Heart left ventricle (tissue), 16 donors: Measurements from ENCODE around the gene EHD1. TPM values are rescaled to one million over a fixed set of nuclear protein-coding genes. Genes with fewer than 3 reads are reported as not detected.

Experiments
- ATAC-seq, 4 donors: fragments of 200-7000 bp; cut with Tn5 transposase; one replicate each; pipeline ENCODE4 v1.9.1; 2020 to 2022; ENCODE audit warnings: moderate library complexity in 4 of 4, mild to moderate bottlenecking in 3 of 4, moderate number of reproducible peaks in 1 of 4
- DNase-seq, 5 donors: peaks; one replicate each; pipeline ENCODE4 v3.0.0-alpha.2; 2020
- H3K27ac ChIP-seq, 12 donors: fragments of 200-600 bp; sonication (generic) in 4 of 12; one replicate each; pipeline versions ENCODE4 v1.5.0 to v1.8.0; 2016 to 2022; ENCODE audit warnings: mild to moderate bottlenecking in 2 of 12
- H3K27me3 ChIP-seq, 9 donors: fragments of 200-600 bp; sonication (generic) in 2 of 9; one replicate each; pipeline versions ENCODE4 v1.5.1 to v1.8.0; 2016 to 2022; ENCODE audit warnings: mild to moderate bottlenecking in 3 of 9
- H3K36me3 ChIP-seq, 9 donors: fragments of 200-600 bp; sonication (generic) in 2 of 9; one replicate each; pipeline versions ENCODE4 v1.5.0 to v1.8.0; 2018 to 2022; ENCODE audit warnings: mild to moderate bottlenecking in 2 of 9
- H3K4me1 ChIP-seq, 12 donors: fragments of 200-600 bp; sonication (generic) in 4 of 12; one replicate each; pipeline versions ENCODE4 v1.5.0 to v1.8.0; 2016 to 2022; ENCODE audit warnings: mild to moderate bottlenecking in 3 of 12
- H3K4me3 ChIP-seq, 12 donors: fragments of 200-600 bp; sonication (generic) in 4 of 12; one replicate each; pipeline versions ENCODE4 v1.5.0 to v1.8.0; 2017 to 2022; ENCODE audit warnings: mild to moderate bottlenecking in 9 of 12, moderate library complexity in 4 of 12
- H3K9me3 ChIP-seq, 12 donors: fragments of 200-600 bp; sonication (generic) in 4 of 12; one replicate each; pipeline versions ENCODE4 v1.5.0 to v1.8.0; 2016 to 2022; ENCODE audit warnings: mild to moderate bottlenecking in 1 of 12
- CTCF ChIP-seq, 12 donors: fragments of 200-600 bp; sonication (generic) in 4 of 12; IDR thresholded peaks; one replicate each; pipeline versions ENCODE4 v1.5.0 to v1.8.0; 2018 to 2022; ENCODE audit warnings: antibody characterized with exemption in 12 of 12, mild to moderate bottlenecking in 5 of 12
- POLR2A ChIP-seq, 2 donors: fragments of 450-650 bp; IDR thresholded peaks; one replicate each; pipeline ENCODE4 v1.6.1; 2017; ENCODE audit warnings: antibody characterized with exemption in 2 of 2, mild to moderate bottlenecking in 2 of 2, moderate library complexity in 2 of 2
- WGBS, 4 donors: extraction: QIAGEN DNeasy Blood & Tissue Kit in 2 of 4; methylation state at CpG; one replicate each; pipeline versions ENCODE4 v1.1.5 to v1.1.7; 2013 to 2018; 5-methylcytosine and 5-hydroxymethylcytosine counted together
- intact Hi-C, 10 donors: fragments of 100-400 bp; cut with DNase I; formaldehyde crosslinking; loops; one replicate each; pipeline versions ENCODE4 v1.11.1 to v1.14.2; 2022
- polyA plus RNA-seq, 2 donors: library from polyadenylated mRNA; stranded (reverse); fragments of 200-250 nt; gene quantifications; one replicate each; pipeline ENCODE4 v1.2.3, GENCODE V29; 2013
- total RNA-seq, 9 donors: library from RNA; depleted of rRNA in 2 of 9; stranded (reverse); fragments of >200 nt in 2 of 9; fragmentation: NEBNext Ultra II Directional in 3 of 9; extraction: Animal tissue kit (Norgen Biotek cat#: 25700) in 3 of 9; gene quantifications; one replicate each; pipeline versions ENCODE4 v1.1.0 to v1.2.4, GENCODE V29; 2016 to 2023
- donor health status: ischemic (EF 13 %, LVEDD 7.1; RV severe dilation, severe dysfunction).
- donor health status: healthy with polysubstance abuse.
- donor health status: DM: no; HTN: yes; CAD: no.
- donor health status: DM: no; HTN: no; CAD: no.
- donor health status: ischemic (EF 25% LVEDD 6.9; RV normal size, moderate dysfunction).
- donor health status: ischemic (EF 25% LVEDD 5.7; RV mildly dilated, moderate dysfunction).
- donor health status: healthy.
- donor health status: DM: yes; HTN: yes; CAD: no.
- donor health status: ischemic (EF 35%, LVEDD 5.7; RV mildly dilated, moderate dysfunction).
- donor health status: nonischemic (EF 11% LVEDD 7.7; RV severe dilation, severe dysfunction).
- donor health status: DM: yes; HTN: yes; CAD: no.
- donor health status: PGD.
- donor health status: ischemic (EF 29% LVEDD 5.4; RV normal size, mild dysfunction).
- donor health status: nonischemic (EF 23%, LVEDD 6.1; RV moderate dilation, normal function).

The EHD1 gene
- total and polyA plus RNA-seq, 11 donors, result 27.9 to 102 (median 58.0) TPM

DNA sequence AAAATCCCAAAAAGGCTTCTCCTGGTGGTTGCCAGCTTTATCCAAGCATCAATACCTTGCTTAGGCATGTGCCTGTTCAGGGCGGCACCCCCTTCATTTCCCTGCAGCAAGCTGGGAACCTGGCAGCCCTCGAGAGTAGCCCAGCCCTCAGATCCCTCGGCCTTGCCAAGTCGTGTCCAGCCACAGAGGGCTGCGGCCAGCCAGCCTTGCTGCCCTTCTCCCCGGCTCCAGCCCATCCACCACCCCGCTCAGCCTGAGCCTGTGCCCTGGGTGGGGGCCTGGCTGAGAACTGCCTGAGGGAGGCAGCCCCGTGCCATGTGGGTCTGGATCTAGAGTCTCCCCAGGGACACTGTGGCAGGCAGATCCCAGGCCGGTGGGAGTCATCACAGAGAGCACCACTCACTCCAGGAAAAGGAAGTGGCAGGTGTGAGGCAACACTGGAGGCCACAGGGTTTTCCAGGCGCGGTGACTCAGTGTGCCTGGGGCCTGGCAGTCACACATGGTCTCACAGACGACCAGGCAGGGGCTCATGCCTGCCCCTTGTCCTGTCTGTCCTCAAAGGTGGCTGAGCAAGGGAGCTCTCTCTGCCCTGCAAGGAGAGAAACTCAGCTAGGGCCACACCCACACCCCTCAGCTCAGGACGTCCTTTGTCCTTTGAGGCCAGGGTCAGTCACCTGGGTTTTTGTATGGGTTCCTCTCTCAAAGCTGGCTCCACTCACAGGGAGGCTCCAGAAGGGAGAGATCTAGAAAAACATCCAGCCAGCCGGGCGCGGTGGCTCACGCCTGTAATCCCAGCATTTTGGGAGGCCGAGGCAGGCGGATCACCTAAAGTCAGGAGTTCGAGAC lies 21.8 kb downstream of the EHD1 start:
- peak overlapping the region; percentile 13 to 93 (median 88) for H3K27ac ChIP-seq
- peaks cover 41 to 100% (median 85%) of the 10 kb centered on the region in 12 donors for H3K4me1 ChIP-seq
- intact Hi-C loops, result loop anchor here in 1 of 10 donors (10.0 kb wide), 1 partner anchor 258 kb away; the partner anchor contains the start of genes TM7SF2 and ZNHIT2
- peak in 1 of 5 donors; percentile 86 for DNase-seq
- peak; percentile 8 to 33 (median 21) for ATAC-seq
- no peaks in the 10 kb centered on the region for H3K27me3 ChIP-seq
- peaks cover 0 to 74% (median 42%) of the 10 kb centered on the region in 9 donors for H3K36me3 ChIP-seq
- 49 to 72% (median 62%) methylated on average over 18 to 20 of the region's 20 CpGs for WGBS, 4 donors
- H3K4me3 ChIP-seq, result no peak overlapping the region
- TF ChIP-seq CTCF (IDR thresholded peaks at IDR 0.05) (no peak), POLR2A (IDR thresholded peaks at IDR 0.05) (no peak)
- no peaks in the 10 kb centered on the region for H3K9me3 ChIP-seq

GRCh38 chr11:64855596-64856304 lies 22.7 kb downstream of the EHD1 start:
- no peaks in the 10 kb centered on the region for H3K27me3 ChIP-seq
- no peaks in the 10 kb centered on the region for H3K9me3 ChIP-seq
- peak overlapping the region in 7 of 12 donors; percentile 1 to 43 (median 21) for H3K4me3 ChIP-seq
- TF ChIP-seq CTCF (IDR thresholded peaks at IDR 0.05) (no peak), POLR2A (IDR thresholded peaks at IDR 0.05) (no peak)
- ATAC-seq (no peak), DNase-seq (no peak)
- 75 to 80% (median 79%) methylated on average over 17 to 21 of the region's 22 CpGs for WGBS, 4 donors
- peaks cover 46 to 100% (median 90%) of the 10 kb centered on the region in 12 donors for H3K4me1 ChIP-seq
- peaks cover 0 to 74% (median 42%) of the 10 kb centered on the region in 9 donors for H3K36me3 ChIP-seq
- H3K27ac ChIP-seq, result peak overlapping the region; percentile 13 to 93 (median 88)
- intact Hi-C loops, result loop anchor here in 1 of 10 donors (10.0 kb wide), 1 partner anchor 259 kb away; the partner anchor contains the start of genes TM7SF2 and ZNHIT2

DNA sequence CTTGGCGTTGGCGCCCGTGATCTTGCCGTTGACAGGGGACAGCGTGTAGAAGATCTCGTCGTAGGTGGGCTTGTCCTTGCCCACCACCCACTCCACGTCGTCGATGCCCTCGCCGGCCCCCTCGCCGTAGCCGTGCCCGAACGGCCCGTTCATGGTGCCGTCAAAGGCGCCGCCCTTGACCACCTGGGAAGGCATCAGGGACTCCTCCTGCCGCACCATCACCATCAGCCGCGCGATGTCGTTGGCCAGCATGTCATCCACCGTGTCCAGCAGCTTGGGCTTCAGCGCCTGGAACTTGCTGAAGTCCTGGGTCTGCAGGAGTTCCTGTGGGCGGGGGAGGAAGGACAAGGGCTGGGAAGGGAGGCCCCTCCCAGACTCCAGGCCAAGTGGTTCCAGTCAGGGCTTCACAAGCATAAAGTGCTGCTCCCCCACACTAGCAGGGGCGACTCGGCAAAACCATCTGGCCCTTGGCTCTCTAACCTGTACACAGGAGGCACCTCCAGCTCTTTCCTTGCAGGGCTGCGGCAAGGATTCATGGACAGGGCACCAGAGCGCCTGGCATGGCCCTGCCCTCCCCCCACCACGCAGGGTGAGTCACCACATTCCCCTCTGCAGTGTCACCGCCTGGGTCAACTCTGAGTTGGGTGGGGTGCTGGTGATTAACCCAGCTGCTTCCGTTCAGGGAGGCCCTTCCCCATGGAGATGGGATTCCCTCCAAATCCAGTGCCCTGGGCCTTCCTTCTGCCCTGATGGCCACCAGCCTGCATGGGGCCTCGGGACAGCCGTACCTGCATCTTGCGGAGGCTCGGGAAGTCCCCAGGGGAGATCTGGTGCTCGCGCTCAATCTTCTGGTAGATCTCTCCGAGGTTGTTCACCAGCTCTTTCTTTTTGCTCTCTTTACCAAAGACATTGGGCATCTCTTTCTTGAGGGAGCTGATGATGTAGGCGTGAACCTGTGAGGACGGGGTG lies 23.6 kb downstream of the EHD1 start:
- H3K4me3 ChIP-seq, result peak overlapping the region in 9 of 12 donors; percentile 1 to 43 (median 24)
- H3K9me3 ChIP-seq, result no peaks in the 10 kb centered on the region
- intact Hi-C loops, result loop anchor here in 1 of 10 donors (10.0 kb wide), 1 partner anchor 260 kb away; the partner anchor contains the start of genes TM7SF2 and ZNHIT2
- H3K4me1 ChIP-seq, result peaks cover 46 to 100% (median 93%) of the 10 kb centered on the region in 12 donors
- TF ChIP-seq POLR2A (IDR thresholded peaks at IDR 0.05) (peak in 1 of 2 donors; percentile 15), CTCF (IDR thresholded peaks at IDR 0.05) (no peak)
- H3K27me3 ChIP-seq, result no peaks in the 10 kb centered on the region
- WGBS, 4 donors, result 58 to 70% (median 64%) methylated on average over 41 to 45 of the region's 45 CpGs
- DNase-seq (peak; percentile 79 to 94 (median 86)), ATAC-seq (peak; percentile 49 to 85 (median 83))
- H3K36me3 ChIP-seq, result peaks cover 0 to 71% (median 37%) of the 10 kb centered on the region in 9 donors
- H3K27ac ChIP-seq, result peak overlapping the region; percentile 5 to 93 (median 88)
